VCaP (cell line): Measurements from ENCODE around the gene POLR3A.

ENCODE experiments used
- H3K27ac ChIP-seq: fragments of 450-650 bp; 2 replicates; pipeline ENCODE4 v1.5.1; 2017
- CTCF ChIP-seq: fragments of 450-650 bp; conservative IDR thresholded peaks from 2 replicates; pipeline ENCODE4 v1.5.1; 2017; ENCODE audit warnings: mild to moderate bottlenecking, moderate library complexity

Gene POLR3A

GRCh38 chr10:77940225-77940624, 89.1 kb downstream of the POLR3A start:
- no peak for TF ChIP-seq CTCF

DNA sequence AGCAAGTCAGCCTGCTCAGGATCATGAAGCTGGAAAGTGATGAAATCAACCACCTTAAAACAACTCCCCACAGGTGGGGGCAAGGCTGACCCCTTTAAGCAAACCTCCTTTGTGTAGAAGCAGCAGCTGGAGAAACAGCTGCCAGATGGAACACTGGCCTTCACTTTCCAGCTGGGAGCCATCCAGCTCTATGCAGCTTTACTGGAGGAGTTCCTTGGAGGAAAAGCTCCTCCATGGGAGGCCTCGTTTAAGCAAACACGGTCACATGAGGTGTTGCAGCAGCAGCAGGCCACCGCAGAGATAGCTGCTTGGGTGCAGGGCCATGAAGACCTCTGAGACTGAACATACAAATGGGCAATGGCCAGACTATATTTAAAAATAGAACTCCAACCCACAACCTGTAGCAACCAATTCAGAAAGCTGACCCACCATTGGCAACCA, 89.7 kb downstream of the POLR3A start:
- no peak overlapping the region for H3K27ac ChIP-seq
- no peak for TF ChIP-seq CTCF

More at GRCh38 chr10:77940225-77940624, 89.1 kb downstream of the POLR3A start:
- no peak overlapping the region for H3K27ac ChIP-seq

- no peak for TF ChIP-seq CTCF
- no peak overlapping the region for H3K27ac ChIP-seq
These were observed 92.4 kb downstream of the POLR3A start for GRCh38 chr10:77936697-77937567.

- TF ChIP-seq CTCF = no peak
- H3K27ac ChIP-seq = no peak overlapping the region
These were observed 97.1 kb downstream of the POLR3A start for GRCh38 chr10:77932016-77932715.

DNA sequence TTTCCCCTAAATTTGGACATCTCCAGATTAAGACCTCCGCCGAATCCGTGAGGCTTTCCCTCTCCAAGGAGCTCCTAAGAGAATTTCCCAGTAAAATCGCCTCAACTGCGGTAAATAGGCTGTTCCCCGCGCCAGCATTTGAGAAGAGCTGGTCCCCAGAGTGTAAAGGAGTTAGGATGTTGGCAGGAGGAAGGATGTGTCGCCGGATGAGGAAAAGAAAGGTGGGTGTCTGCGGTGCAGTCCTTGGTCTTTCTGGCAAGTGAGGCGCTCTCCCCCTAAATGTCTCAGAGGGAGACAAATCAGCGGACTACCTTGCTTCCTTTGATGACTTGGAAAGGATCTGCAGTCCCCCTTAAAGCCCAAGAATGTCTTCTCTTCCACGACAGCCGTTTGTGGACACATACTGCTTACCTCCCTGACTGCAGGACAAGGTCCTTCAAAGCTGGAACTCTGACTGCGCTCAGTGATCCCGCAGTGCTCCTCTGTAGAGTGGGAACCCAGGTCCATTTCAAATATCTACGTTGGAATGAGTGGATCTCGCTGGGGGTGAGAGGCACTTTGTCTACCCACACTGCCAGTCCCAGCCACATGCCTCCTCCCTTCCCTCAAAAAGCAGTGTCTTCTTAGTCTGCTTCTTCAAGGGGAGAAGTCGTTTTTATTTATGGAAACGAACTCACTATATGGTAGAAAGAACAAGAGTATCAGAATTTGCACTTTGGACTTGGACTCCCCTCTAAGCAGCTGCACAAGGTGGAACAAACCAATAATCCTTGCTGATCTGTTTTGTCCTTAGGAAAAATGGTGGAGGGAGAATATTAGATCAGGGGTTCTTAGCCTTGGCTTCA, 101.7 kb downstream of the POLR3A start:
- peak overlapping the region; percentile 80 for H3K27ac ChIP-seq

DNA sequence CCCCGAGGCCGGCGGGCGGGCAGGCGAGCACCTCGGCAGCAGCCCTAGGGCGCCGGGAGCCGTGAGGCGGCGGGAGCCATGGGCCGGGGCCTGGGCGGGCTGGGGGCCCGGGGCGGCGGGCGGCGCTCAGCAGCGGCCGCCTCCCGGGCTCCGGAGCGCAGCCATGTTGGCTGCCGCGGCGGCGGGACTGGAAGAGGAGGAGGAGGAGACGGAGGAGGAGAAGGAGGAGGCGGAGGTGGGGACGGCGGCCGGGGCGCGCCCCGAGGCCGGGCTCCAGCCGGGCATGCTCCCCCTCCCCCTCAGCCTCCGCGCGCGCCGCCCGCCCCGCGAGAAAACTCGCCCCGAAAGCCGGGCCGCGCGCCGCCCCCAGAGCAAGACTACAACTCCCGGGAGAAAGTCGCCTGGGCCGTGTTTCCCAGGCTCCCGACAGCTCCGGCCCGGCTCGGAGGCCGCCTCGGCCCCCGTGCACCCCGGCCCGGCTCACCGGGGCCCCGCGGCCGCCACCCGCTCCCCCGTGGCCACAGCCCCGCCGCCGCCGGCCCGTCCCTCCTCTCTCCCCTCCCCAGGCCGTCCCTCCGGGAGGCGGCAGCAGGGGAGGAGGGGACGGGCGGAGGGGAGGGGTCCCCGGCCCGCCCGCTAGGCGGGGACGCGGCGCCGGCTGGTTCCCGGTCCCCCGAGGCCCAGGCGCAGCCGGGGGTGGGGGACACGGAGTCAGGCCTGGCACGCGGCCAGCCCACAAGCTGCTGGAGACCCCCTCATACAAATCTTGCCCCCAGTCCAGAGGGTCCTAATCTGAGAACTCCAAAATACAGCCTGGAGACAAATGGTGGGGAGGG, 102.5 kb downstream of the POLR3A start, which contains the start of gene DLG5:
DLG5 (minus strand) TSS at position 190 of the 836 bp plus-strand sequence. CDS start 235 bp downstream, outside the sequence.
- peak within 1 kb of the TSS; percentile 80 for H3K27ac ChIP-seq
- no peak for TF ChIP-seq CTCF

More for the DNA sequence above, 101.7 kb downstream of the POLR3A start:
- no peak for TF ChIP-seq CTCF
